ENCODE results near the gene BRME1. TPM values are rescaled to one million over a fixed set of nuclear protein-coding genes. Genes with fewer than 3 reads are reported as not detected.

Gene BRME1
- total and polyA plus RNA-seq, 10 donors: 0.97 to 3.8 (median 2.4) TPM

DNA sequence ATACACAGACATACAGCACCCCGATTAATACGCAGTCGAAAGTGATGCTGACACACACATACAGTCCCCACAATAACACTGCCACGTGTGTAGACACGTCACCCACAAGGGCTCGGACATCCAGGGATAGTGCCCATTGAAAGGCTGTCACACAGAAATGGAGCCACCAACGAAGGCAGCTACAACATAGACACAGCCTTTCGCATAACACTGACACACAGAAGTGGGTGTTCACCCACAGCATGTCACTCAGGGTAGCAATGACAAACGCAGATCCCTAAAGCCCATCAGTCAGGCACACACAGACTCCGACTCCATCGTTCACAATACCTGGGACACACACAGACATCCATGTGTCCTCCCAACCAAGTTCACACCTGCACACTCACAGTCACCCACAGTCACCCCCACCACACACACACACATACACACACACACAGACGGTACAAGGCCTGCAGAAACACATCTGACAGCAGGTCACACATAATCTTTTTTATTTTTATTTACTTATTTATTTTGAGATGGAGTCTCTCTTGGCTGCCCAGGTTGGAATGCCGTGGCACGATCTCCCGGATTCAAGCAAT, 39.4 kb downstream of the BRME1 start:
- 71 to 79% (median 73%) methylated on average over 15 of the region's 15 CpGs for WGBS, 5 donors
- H3K36me3 ChIP-seq: no peaks in the 10 kb centered on the region
- TF ChIP-seq POLR2A (IDR thresholded peaks at IDR 0.05) (no peak), POLR2AphosphoS5 (IDR thresholded peaks at IDR 0.05) (no peak)
- TF ChIP-seq, protein P1, sequence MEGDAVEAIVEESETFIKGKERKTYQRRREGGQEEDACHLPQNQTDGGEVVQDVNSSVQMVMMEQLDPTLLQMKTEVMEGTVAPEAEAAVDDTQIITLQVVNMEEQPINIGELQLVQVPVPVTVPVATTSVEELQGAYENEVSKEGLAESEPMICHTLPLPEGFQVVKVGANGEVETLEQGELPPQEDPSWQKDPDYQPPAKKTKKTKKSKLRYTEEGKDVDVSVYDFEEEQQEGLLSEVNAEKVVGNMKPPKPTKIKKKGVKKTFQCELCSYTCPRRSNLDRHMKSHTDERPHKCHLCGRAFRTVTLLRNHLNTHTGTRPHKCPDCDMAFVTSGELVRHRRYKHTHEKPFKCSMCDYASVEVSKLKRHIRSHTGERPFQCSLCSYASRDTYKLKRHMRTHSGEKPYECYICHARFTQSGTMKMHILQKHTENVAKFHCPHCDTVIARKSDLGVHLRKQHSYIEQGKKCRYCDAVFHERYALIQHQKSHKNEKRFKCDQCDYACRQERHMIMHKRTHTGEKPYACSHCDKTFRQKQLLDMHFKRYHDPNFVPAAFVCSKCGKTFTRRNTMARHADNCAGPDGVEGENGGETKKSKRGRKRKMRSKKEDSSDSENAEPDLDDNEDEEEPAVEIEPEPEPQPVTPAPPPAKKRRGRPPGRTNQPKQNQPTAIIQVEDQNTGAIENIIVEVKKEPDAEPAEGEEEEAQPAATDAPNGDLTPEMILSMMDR (IDR thresholded peaks at IDR 0.05 in 8 of 11, conservative IDR thresholded peaks at IDR 0.05 in 3 of 11): no peak

GRCh38 chr19:13865571-13866462, 40.1 kb downstream of the BRME1 start:
- H3K9me3 ChIP-seq: no peaks in the 10 kb centered on the region
- peak overlapping the region; percentile 33 to 78 (median 48) for H3K4me3 ChIP-seq
- TF ChIP-seq, protein P1 (IDR thresholded peaks at IDR 0.05 in 8 of 11, conservative IDR thresholded peaks at IDR 0.05 in 3 of 11): peak in 1 of 11 experiments; percentile 6
- TF ChIP-seq POLR2AphosphoS5 (IDR thresholded peaks at IDR 0.05): peak in 2 of 3 donors; percentile 43 to 48
- no peak for TF ChIP-seq POLR2A (IDR thresholded peaks at IDR 0.05)
- peaks cover 5 to 51% (median 39%) of the 10 kb centered on the region in 6 donors for H3K4me1 ChIP-seq
- intact Hi-C loops (cut with DNase I; ENCODE audit: low total_unique reads): loop anchor here (10.0 kb wide), 1 partner anchor 591 kb away; no protein-coding TSS in a partner anchor
- H3K36me3 ChIP-seq: no peaks in the 10 kb centered on the region
- peaks cover 0 to 60% (median 20%) of the 10 kb centered on the region in 7 donors for H3K27me3 ChIP-seq (replicated peaks in 1 of 7)
- peak overlapping the region in 2 of 8 donors; percentile 11 to 14 for H3K27ac ChIP-seq
- DNase-seq: peak; percentile 78
- 2 to 6% (median 2%) methylated on average over 20 to 82 of the region's 82 CpGs for WGBS, 5 donors

More for the DNA sequence above, 39.4 kb downstream of the BRME1 start:
- no peak for DNase-seq
- Histone ChIP-seq H3K9me3 (no peaks in the 10 kb centered on the region), H3K4me3 (peak overlapping the region in 2 of 8 donors; percentile 59 to 78), H3K27me3 (replicated peaks in 1 of 7) (peaks cover 0 to 65% (median 20%) of the 10 kb centered on the region in 7 donors), H3K4me1 (peaks cover 0 to 43% (median 32%) of the 10 kb centered on the region in 6 donors), H3K27ac (no peak overlapping the region)
- intact Hi-C loops (cut with DNase I; ENCODE audit: low total_unique reads): loop anchor here (10.0 kb wide), 1 partner anchor 592 kb away; no protein-coding TSS in a partner anchor

GRCh38 chr19:13864667-13865570, 41.0 kb downstream of the BRME1 start:
- WGBS, 5 donors: 3 to 19% (median 7%) methylated on average over 15 to 110 of the region's 113 CpGs

More at GRCh38 chr19:13864667-13865570, 41.0 kb downstream of the BRME1 start:
- Histone ChIP-seq H3K27me3 (replicated peaks in 1 of 7) (peaks cover 0 to 60% (median 20%) of the 10 kb centered on the region in 7 donors), H3K4me3 (peak overlapping the region in 7 of 8 donors; percentile 45 to 78 (median 48)), H3K4me1 (peaks cover 8 to 53% (median 41%) of the 10 kb centered on the region in 6 donors), H3K36me3 (no peaks in the 10 kb centered on the region), H3K9me3 (no peaks in the 10 kb centered on the region), H3K27ac (no peak overlapping the region)
- DNase-seq: peak; percentile 70
- no peak for TF ChIP-seq POLR2A (IDR thresholded peaks at IDR 0.05)
- TF ChIP-seq POLR2AphosphoS5 (IDR thresholded peaks at IDR 0.05): no peak
- TF ChIP-seq, protein P1 (IDR thresholded peaks at IDR 0.05 in 8 of 11, conservative IDR thresholded peaks at IDR 0.05 in 3 of 11): no peak
- intact Hi-C loops (cut with DNase I; ENCODE audit: low total_unique reads): loop anchor here (5.0 to 10.0 kb wide), 2 partner anchors 268 to 590 kb away; no protein-coding TSS in a partner anchor
